ENCODE results near the gene RNLS.
"Not testable (repeated sequence)": the region's sequence is repeated elsewhere in the genome, so short reads cannot be mapped to it uniquely, and the experiment has no call there.

Gene RNLS

DNA sequence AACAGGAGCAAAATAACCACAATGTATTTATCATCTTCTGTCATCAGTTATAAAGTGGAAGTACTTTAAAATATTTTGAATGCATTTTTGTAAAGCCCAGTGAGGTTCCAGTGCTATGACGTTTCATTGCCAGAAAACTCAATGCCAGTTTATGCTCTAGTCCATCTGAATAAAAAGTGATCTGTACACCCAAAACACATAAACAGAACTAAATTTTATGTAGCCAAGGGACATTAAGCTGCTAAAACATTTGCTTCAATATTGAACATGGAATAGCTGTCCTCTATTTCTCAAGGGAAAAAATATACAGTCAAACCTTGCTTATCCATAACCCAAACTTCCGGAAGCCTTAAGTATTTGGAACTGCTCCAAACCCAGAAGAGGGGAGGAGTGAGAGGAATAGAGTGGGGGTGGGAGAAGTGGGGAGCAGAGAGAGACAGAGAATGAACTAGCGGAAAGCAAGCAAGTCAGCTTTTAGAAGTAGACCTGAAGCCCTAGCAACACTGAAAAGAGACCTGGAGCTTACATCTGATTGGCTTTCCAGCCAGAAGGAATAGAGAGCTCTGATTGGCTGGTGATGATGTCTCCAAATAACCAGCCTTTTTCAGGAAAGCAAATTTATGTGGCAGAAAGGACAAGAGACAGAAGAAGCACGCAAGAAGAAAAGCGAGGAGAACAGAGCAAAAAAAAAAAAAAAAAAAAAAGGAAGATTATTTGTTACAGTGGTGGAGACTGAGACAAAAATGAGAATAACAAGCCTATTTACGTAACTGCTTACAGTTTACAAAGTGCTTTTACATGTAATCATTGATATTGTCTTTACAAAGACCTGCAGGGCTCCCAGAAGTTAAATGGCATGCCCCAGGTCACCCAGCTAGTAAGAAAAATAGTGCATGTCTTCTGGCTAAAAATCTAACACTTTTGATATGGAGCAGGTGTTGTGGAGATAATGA is 196.0 kb downstream of the RNLS start:
- peak; percentile 99 for DNase-seq (ENCODE audit: low spot score)

DNA sequence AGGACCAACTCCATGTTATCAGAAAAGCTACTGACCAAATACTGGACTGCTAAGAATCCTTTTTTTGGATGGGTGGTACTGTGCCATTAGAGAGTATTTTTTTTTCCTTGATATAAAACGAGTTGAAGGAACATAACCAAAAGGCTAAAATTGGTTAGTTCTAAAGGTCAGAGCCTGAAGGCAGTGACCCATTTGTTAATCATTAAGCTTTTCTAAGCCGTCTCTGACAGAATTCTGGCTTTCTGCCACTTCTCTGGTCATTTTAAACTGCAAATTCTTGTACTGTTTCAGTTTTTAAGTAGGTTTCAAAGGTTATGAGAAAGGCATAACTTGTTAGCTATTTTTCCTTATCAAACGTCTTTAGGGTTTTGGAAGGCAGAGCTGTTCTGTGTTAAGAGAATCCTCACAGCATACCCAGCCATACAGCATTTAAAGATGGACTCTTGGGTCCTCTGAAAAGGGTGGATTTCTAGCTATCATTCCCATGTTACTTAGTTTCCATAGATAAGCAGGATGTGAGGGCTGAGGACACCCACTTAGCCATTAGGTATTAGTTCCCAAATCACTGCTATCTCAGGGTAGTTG is 196.8 kb downstream of the RNLS start:
- peak; percentile 56 for DNase-seq (ENCODE audit: low spot score)

DNA sequence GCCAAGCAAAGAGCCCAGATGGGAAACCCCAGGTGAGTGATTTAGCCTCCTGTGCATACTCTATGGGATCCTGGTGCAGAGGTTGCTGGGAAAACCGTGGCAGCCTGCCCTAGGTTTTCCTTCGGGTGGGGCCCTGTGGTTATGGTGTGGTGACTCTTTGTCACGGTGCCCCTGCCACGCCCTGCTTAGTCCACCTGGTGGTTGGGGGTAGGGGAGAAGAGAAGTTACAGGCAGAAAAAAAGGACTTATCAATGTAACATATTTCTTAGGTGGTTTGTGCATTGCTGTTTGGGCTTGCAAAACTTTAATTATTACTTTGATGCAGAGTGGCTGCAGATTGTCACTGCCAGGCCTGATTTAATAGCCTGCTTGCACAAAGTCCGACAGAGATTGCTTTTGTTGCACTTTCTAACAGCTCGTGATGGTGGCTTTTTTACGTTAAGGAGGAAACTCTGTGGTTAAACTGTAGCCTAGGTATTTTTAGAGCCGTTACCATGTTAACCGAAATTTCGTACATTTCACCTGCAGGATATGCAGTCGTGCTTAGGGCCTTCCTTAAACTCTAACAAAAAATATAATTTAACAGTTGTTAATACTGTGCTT is 197.4 kb downstream of the RNLS start:
- peak; percentile 79 for DNase-seq (ENCODE audit: low spot score)

DNA sequence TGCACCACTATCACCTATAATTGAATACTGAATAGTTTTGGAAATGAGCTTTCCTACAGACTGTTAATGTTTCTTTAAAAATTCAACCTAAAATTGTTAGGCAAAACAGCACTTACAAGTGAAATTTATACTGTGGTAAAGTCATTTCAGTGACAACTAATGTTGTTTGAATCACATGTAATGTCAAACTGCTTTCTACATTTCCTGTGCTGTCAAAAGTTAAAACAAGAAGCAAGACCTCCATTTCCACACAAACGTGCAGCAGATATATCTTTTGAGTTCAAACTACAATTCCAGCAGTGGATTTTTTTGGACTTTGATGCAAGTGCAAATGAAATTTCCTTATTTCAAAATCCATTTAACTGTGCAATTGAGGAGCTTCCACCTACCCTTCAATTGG is 199.8 kb downstream of the RNLS start:
- DNase-seq (ENCODE audit: low spot score), result no peak

DNA sequence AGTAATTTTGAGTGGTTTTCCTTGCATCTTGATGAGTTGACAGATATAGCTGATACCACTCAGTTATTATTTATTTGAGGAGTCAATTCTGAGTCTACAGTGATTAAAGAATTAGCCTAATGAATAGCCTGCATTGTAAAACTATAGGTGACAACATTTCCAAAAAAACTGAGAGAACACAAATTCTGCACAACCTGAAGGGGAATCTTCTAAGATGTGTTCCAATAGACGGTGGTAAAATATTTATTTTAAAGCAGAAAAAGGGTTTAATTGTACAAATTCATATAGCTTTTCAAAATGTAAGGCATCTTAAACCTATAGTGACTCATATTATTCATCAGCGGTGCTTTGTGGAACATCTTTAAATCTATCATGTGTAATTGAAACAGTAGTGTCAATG is 200.4 kb downstream of the RNLS start:
- DNase-seq (ENCODE audit: low spot score), result no peak

DNA sequence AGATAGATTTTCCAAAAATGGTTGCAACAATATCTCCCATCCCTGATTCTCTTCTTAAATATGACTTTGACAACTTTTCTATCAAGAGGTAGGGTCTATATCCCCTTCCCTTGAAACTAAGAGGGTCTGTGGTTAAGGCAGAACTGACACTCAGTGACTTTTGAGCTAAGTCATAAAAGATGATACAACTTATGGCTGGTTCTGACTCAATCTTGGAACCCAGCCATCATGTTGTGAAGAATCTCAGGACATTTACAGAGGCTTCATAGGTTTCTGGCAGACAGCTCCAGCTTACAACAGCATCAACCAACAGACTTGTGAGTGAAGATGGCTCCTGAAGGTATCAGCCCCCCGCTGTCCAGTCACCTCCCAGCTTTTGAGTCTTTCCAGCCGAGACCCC is 203.5 kb downstream of the RNLS start:
- DNase-seq (ENCODE audit: low spot score), result peak; percentile 31

DNA sequence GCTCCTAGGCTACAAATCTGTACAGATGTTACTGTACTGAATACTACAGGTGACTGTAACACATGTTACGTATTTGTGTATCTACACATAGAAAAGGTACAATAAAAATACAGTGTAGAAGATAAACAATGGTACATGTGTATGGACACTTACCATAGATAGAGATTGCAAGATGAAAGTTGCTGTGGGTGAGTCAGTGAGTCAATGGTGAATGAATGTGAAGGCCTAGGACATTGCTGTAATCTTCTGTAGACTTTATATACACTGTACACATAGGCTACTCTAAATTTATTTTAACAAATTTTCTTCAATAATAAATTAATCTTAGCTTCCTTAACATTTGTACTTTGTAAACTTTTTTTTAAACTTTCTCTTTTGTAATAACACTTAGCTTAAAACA is 205.6 kb downstream of the RNLS start:
- DNase-seq (ENCODE audit: low spot score), result no peak

DNA sequence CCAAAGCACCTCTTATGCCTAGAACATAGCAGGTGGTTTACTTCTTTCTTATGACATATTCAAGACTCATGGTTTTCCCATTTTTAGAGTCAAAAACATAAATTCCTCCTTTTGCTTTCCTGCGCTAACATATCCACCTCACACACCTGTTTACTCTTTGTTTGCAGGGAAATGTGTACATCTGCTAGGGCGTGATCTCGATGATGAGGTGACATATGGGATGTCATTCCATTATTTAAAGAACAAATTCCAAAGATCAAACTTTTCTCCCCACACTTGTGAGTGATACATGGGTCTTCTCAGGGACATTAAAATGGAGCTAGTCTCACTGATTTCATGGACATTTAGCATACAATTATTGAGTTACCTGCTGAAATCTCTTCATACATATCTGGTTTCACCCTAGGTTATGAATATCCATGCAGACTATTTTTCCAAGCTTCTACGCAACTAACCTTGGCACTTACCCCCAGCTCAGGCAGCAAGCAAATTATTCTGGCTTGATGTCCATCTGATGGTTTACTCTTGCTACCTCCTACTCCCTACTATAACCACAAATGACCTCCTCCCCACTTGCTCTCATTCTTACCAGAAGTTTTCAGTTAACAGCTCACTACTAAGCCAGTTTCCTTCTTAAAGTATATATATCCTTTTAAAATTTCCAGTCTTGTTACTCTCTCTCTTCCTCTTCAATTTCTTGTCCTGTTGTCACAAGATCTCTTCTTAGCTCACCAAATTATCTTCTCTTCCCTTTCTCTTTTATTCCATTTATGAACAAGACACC is 208.5 kb downstream of the RNLS start:
- no peak for DNase-seq (ENCODE audit: low spot score)

DNA sequence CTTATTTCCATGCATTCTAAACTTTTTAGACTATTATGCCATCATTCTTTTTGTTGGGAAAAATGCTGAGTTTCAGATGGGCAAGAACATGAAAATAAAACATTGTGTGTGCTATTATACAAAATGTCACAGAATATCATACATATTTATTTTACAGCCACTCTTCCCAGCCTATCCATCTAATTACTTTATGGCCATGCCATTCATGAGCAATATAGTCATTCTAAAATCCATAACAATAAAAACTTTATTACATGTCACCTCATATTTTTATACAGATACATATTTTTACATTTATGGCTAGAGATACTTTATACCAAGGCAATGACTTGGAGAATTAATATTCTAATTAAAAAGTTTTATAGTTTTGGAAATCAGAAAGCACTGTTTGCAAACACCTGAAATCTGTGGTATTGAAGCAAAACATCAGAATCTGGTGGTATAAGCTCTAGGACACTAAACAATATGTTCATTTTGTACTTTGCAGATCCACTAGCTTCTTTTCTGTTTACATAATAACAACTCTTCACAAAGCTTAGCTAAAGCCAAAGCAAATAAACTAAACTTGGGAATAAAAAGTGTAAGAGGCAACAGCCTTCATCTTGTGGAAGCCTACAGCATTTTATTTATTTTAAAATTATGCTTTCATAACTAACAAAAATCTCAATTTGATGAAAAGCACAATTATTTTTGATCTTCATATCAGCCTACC is 210.1 kb downstream of the RNLS start:
- no peak for DNase-seq (ENCODE audit: low spot score)

DNA sequence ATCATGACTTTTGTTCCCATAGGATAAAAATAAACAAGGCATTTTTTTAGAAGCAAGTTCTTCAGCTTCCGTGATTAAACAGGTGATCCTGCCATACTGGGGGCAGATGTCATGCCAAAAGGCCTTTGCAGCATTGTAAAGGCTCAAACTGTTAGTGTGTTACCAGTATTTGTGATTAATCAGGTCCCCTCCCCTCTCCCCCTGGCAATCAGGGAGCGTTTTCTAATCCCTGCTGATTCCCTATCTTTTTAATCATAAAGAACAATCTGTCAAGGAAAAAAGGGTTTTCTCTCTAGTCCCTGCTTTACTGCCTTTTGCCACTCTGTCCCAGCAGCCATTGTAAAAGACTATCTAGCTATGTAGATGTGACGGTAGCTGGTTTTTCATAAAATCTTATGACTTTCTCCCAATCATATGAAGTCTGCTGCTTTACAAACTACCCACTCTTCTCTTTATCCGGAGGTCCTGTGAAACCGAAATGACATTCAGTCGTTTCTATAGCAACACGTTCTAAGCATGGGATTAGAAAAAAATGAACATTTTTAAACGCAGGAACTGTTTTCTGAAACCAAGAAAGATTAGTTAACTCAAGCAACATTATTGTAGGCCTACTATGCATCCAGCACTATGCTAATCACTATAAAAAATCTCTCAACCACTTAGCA is 210.9 kb downstream of the RNLS start:
- DNase-seq (ENCODE audit: low spot score), result peak; percentile 33

DNA sequence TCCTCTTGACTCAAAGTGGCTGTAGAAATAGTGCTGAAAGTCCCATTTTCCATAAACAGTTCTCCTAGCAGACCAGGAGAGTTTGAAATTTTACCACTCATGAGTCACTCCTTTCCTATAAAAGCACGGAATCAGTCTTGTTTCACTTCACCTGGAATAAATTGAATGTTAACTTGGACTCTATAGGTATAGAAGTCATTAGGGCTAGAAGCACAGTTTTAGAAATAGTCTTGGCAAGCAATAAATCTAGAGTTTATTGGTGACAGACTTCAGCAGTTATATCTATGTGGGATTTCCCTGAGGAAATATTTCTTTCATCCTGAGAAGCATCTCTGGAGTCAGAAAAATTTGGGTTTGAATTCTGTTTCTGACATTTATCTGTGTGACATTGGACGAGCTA is 212.4 kb downstream of the RNLS start:
- no peak for DNase-seq (ENCODE audit: low spot score)

DNA sequence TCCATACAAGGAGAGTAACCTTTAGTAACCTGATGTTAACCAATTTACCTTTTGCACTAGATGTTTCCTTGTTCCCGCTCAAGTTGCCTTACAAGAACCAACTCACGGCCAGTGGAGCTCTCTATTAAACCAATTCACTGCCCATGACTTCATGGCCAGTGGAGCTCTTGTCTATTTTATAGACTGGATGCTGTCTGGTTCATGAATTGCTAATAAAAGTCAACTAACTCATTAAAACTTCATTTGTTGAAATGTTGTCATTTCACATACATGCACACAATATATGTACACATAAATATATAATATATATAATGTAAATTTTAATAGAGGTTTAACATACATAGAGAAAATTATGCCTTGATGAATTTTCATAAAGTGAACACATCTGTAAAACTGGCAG is 216.3 kb downstream of the RNLS start:
- no peak for DNase-seq (ENCODE audit: low spot score)

DNA sequence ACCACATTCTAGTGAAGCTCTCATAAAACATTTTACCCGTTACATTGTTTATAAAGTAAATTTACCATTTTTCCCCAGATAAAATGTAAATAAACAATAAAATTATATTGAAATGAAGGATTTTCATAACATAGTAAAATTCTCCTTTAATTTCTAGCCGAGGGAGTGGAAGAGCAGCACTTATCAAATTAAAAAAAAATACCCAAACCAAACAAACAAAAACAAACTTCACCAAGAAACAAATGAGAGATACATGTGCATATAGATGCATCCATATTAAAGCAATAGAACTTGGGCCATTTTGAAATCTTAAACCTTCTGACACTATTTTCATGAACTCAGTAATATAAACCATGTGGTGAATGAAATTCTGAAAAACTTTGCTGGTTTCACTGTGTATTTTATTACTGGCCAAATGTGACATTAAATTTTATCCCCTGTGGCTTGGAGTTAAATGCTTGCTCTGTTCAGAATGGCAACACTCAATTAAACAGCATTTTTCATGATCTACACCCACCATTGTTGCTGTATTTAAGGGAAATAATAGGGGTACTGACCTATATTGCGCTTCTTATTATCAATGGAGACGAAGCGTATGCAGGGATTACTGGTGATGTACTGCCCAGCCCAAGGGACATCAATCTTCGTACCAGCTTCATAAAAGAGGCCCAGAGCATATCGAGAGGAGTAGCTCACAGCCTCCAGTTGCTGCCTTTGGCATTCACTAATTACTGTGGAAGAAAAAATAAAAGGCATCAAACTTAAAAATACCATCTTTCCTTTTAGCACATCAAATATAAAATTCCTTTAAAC is 220.9 kb downstream of the RNLS start:
- no peak for DNase-seq (ENCODE audit: low spot score)

DNA sequence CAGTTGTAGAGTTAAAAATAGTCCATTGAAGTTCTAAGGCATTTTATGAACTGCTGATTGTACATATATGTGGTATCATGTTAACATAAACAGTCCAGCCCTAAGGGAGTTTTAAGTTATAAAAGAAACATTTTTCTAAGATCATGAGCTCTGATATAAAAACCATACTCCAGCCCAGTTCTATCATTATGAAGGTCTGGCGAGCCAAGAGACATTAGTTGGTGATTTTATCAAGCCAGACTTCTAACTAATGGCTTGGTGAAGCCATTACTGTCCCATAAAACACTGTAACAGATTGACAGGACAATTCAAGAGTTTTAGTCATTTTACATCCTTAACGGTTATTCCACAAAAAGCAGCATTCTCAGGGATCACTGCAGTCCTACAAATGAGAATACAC is 221.6 kb downstream of the RNLS start:
- DNase-seq (ENCODE audit: low spot score), result no peak

DNA sequence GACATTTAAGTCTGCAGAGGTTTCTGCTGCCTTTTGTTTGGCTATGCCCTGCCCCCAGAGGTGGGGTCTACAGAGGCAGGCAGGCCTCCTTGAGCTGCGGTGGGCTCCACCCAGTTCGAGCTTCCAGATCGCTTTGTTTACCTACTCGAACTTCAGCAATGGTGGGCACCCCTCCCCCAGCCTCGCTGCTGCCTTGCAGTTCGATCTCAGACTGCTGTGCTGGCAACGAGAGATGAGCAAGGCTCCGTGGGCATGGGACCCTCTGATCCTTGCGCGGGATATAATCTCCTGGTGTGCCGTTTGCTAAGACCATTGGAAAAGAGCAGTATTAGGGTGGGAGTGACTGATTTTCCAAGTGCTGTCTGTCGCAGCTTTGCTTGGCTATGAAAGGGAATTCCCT is 227.4 kb downstream of the RNLS start:
- not testable (repeated sequence) for DNase-seq (ENCODE audit: low spot score)

DNA sequence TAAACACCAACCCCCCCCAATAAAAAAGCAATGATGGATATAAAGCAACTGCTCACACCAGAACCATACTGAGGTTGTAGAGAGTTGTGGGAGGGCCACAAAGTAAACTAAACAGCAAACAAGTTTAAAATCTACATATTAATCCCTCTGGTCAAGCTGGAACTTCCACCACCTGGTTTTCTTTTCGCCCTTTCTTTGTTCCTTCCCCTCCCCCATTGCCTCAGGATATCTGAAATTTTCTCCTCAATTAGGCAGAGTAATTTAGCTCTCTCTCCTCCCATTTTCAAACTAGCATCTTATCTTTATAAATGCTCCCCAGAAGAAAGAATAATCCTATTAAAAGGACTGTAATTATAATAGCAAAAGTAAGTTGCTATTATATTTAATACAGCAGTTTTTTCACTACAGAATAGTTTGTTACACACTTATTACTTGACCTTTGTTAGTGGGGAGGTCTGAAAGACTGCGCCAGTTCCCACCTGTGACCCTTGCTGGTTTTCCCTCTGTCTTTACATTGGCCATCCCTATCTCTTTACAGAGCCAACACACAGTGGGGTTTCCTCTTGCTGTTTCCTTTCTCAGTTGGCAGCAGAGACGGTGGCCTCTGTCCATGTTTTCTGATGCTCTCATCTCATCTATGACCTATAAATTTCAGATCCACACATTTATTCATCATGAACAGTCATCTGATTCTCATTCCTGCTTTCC is 235.4 kb downstream of the RNLS start:
- peak; percentile 96 for DNase-seq (ENCODE audit: low spot score)

DNA sequence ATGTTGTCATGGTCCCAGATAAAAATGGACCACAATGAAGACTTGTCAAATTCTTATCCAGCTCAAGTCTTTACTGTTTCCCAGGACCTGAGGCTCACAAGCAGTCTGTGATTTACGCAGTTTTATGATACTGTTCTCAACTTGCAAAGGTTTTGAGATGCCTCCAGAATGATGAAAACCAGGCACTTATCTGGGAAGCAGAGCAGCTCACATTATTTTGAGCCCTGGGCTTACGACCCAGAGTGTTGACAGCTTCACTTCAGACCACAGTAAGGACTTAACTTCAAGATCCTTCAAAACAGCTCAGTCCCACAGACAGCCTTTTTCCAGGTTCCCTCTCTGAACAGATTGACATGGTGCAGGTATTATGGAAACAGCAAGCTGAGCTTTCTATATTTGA is 236.1 kb downstream of the RNLS start:
- peak; percentile 25 for DNase-seq (ENCODE audit: low spot score)

DNA sequence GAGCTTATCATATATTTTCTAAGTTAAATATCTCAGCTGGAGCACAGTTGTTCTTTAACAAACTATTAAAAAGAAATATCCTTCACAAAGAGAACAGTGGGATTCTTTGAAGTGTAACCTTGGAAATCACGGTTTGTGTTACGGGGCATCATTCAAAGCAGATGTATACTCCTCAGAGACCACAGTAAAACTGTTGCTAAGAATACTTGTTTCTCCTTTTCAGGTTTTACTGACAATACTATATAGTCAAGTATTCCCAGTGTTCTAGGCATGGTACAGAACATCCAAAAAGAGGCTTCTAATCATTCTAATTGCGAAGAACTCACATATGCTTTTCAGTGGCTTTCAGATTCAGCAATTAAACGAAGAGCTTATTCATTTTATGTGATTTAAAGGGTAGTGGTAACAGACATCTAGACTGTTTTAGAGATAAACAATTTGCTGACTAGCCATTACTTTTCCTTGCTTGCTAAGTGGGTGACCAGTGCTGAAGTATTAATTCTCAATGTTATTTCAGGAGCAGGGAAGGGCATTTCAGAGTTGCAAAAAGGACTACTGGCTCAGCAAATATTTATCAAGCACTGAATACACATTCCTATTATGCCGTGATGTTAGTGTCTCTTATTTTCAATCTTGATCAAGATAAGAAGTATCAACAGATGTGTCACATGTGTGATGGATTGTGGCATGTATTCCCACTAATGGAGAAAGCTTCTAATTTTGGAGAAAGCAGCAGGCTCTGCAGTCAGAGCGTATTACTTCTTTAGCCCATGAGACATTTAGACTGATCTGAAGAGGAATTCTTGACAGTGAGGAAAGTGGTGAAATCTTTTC is 236.8 kb downstream of the RNLS start:
- DNase-seq (ENCODE audit: low spot score), result peak; percentile 31
